GM12878 (cell line): ENCODE results near the gene PODN. TPM values are rescaled to one million over a fixed set of nuclear protein-coding genes. Genes with fewer than 3 reads are reported as not detected.

Experiments used
- ATF2 ChIP-seq: IDR thresholded peaks from 2 replicates; pipeline ENCODE4 v1.6.1; 2012; ENCODE audit warnings: low read length, inconsistent platforms
- BCL11A ChIP-seq: IDR thresholded peaks from 2 replicates; pipeline ENCODE4 v1.6.1; 2011; ENCODE audit warnings: low read depth, low read length
- CHD1 ChIP-seq: IDR thresholded peaks from 2 replicates; pipeline ENCODE4 v1.6.1; 2012; ENCODE audit warnings: low read depth, low read length, improper control_type of control experiment
- CHD2 ChIP-seq: IDR thresholded peaks from 2 replicates; pipeline ENCODE4 v1.6.1; 2011; ENCODE audit warnings: low read depth, low read length, improper control_type of control experiment, borderline replicate concordance
- E2F8 ChIP-seq: fragments of 450-650 bp; IDR thresholded peaks from 2 replicates; pipeline ENCODE4 v1.6.1; 2018; ENCODE audit warnings: mild to moderate bottlenecking, low read depth, moderate library complexity; ENCODE audit not compliant: partially characterized antibody
- ETV6 ChIP-seq, 2 experiments: fragments of 450-650 bp in 1 of 2; IDR thresholded peaks in 1 of 2; conservative IDR thresholded peaks in 1 of 2; 2 replicates each; pipeline ENCODE4 v1.6.1; 2014; ENCODE audit warnings: antibody characterized with exemption in 1 of 2, borderline replicate concordance in 1 of 2, low read depth in 1 of 2, mild to moderate bottlenecking in 1 of 2, moderate library complexity in 1 of 2
- FOS ChIP-seq: IDR thresholded peaks from 3 replicates; pipeline ENCODE4 v1.6.1; 2011; ENCODE audit warnings: borderline replicate concordance; ENCODE audit not compliant: insufficient read length; ENCODE audit errors: extremely low read depth
- IRF3 ChIP-seq: fragments of 450-650 bp; IDR thresholded peaks from 2 replicates; pipeline ENCODE4 v1.6.1; 2014; ENCODE audit warnings: mild to moderate bottlenecking
- MYB ChIP-seq: fragments of 150-350 bp; IDR thresholded peaks from 2 replicates; pipeline ENCODE4 v1.6.1; 2014; ENCODE audit warnings: mild to moderate bottlenecking, low read depth, low read length, borderline replicate concordance
- NRF1 ChIP-seq: conservative IDR thresholded peaks from 2 replicates; pipeline ENCODE4 v1.6.1; 2011; ENCODE audit warnings: mild to moderate bottlenecking, low read depth, low read length, improper control_type of control experiment
- POLR2A ChIP-seq: IDR thresholded peaks from 2 replicates; pipeline ENCODE4 v1.6.1; 2011; ENCODE audit warnings: low read depth, mild to moderate bottlenecking, low read length
- RB1 ChIP-seq: fragments of 450-650 bp; formaldehyde crosslinking; IDR thresholded peaks from 2 replicates; pipeline ENCODE4 v1.6.1; 2017; ENCODE audit warnings: mild to moderate bottlenecking, borderline replicate concordance
- SIN3A ChIP-seq: IDR thresholded peaks from 2 replicates; pipeline ENCODE4 v1.6.1; 2012; ENCODE audit warnings: low read depth, low read length, improper control_type of control experiment
- SMAD1 ChIP-seq: fragments of 450-650 bp; IDR thresholded peaks from 2 replicates; pipeline ENCODE4 v1.6.1; 2018; ENCODE audit warnings: mild to moderate bottlenecking, low read depth; ENCODE audit not compliant: partially characterized antibody
- SUPT20H ChIP-seq: IDR thresholded peaks from 2 replicates; pipeline ENCODE4 v1.6.1; 2011; ENCODE audit warnings: low read depth, mild to moderate bottlenecking, low read length, moderate library complexity, borderline replicate concordance; ENCODE audit not compliant: control insufficient read depth
- TCF7 ChIP-seq: IDR thresholded peaks from 2 replicates; pipeline ENCODE4 v1.6.1; 2014; ENCODE audit warnings: antibody characterized with exemption, borderline replicate concordance
- WRNIP1 ChIP-seq: IDR thresholded peaks from 2 replicates; pipeline ENCODE4 v1.6.1; 2011; ENCODE audit warnings: low read depth, low read length, improper control_type of control experiment, borderline replicate concordance
- ZZZ3 ChIP-seq: IDR thresholded peaks from 2 replicates; pipeline ENCODE4 v1.6.1; 2011; ENCODE audit warnings: low read depth; ENCODE audit not compliant: control insufficient read depth, insufficient read length
- polyA plus RNA-seq, 11 experiments: library from polyadenylated mRNA; depleted of rRNA in 4 of 11; unstranded in 6 of 11; stranded (reverse) in 5 of 11; fragments of >200 nt; fragmentation: Nextera tagmentation in 4 of 11; fragmentation: Illumina TruSeq in 1 of 11; extraction: Ambion mirVana in 4 of 11; extraction: Trizol in 1 of 11; gene quantifications; 1 replicate in 1 of 11; 2 replicates in 10 of 11; pipeline versions ENCODE4 v1.2.1 to v1.2.3, GENCODE V29; 2011 to 2016; ENCODE audit warnings: inconsistent platforms in 2 of 11, missing spikeins in 2 of 11, low read depth in 1 of 11
- total RNA-seq, 4 experiments: library from RNA; depleted of rRNA in 3 of 4; stranded (reverse); fragments of >200 nt in 3 of 4; fragmentation: Illumina TruSeq in 1 of 4; extraction: Trizol in 1 of 4; gene quantifications; 2 replicates each; pipeline versions ENCODE4 v1.2.1 to v1.2.3, GENCODE V29; 2013 to 2021
- TF ChIP-seq, protein P1 (sequence below): IDR thresholded peaks from 2 replicates; pipeline ENCODE4 v1.6.1; 2012; ENCODE audit warnings: improper control_type of control experiment, low read depth, low read length; ENCODE audit not compliant: insufficient replicate concordance

Gene PODN
- total and polyA plus RNA-seq, 10 of the 15 experiments (the other 5 are each of a cell fraction or from before 2014, with no cell fraction given) = 0.10 TPM; not detected in 9

DNA sequence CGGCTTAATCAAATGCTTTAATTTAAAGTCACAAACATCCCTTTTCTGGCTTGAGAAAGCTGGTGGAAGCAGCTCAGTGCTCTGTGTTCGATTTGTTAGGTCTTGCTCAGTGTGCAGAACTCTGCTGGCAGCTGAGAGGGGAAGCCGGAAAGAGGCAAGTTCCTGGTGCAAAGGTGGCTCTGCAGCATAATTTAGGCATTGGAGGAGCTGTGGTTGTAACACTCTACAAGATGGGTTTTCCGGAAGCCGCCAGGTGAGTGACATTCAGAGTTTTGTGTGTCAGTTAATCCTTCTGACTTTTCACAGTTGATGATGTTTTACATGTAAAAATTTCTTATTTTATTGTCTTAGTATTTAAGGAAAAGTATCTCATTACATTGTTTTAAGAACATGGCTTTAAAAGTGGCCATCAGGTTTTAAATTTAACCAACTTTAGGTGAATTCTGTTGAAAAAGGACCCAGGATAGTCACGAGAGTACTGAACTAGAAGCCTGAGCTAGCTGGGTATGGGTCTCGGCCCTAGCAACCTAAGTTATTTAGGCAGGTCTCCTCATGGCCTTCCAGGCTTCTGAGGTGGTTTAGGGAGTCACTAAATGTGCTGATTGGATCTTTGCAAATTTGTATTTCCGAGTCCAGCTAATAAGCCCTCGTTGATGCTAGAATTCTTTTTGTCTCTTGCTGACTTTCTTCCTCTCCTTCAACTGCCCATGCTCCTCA lies 47.1 kb upstream of the PODN start (continued):
- TF ChIP-seq E2F8 (no peak), ATF2 (no peak; the same call in 1 of the 2 replicates), SMAD1 (peak; percentile 7), WRNIP1 (peak; percentile 92; the same call in 1 of the 2 replicates), ETV6 (conservative IDR thresholded peaks at IDR 0.05 in 1 of 2, IDR thresholded peaks at IDR 0.05 in 1 of 2; ENCODE audit: borderline replicate concordance in 1 of 2, low read depth in 1 of 2) (0 out of 4 replicates have a peak, but pooled peaks of 1 of the 2 experiments have one; percentile 49), RB1 (no peak), FOS (no peak), IRF3 (no peak), TCF7 (no peak), CHD1 (no peak), SIN3A (peak; percentile 93), POLR2A (peak; percentile 79), SUPT20H (no peak), NRF1 (no peak), MYB (no peak), BCL11A (no peak), CHD2 (peak; percentile 36; the same call in 1 of the 2 replicates), ZZZ3 (no peak)
- TF ChIP-seq, protein P1, sequence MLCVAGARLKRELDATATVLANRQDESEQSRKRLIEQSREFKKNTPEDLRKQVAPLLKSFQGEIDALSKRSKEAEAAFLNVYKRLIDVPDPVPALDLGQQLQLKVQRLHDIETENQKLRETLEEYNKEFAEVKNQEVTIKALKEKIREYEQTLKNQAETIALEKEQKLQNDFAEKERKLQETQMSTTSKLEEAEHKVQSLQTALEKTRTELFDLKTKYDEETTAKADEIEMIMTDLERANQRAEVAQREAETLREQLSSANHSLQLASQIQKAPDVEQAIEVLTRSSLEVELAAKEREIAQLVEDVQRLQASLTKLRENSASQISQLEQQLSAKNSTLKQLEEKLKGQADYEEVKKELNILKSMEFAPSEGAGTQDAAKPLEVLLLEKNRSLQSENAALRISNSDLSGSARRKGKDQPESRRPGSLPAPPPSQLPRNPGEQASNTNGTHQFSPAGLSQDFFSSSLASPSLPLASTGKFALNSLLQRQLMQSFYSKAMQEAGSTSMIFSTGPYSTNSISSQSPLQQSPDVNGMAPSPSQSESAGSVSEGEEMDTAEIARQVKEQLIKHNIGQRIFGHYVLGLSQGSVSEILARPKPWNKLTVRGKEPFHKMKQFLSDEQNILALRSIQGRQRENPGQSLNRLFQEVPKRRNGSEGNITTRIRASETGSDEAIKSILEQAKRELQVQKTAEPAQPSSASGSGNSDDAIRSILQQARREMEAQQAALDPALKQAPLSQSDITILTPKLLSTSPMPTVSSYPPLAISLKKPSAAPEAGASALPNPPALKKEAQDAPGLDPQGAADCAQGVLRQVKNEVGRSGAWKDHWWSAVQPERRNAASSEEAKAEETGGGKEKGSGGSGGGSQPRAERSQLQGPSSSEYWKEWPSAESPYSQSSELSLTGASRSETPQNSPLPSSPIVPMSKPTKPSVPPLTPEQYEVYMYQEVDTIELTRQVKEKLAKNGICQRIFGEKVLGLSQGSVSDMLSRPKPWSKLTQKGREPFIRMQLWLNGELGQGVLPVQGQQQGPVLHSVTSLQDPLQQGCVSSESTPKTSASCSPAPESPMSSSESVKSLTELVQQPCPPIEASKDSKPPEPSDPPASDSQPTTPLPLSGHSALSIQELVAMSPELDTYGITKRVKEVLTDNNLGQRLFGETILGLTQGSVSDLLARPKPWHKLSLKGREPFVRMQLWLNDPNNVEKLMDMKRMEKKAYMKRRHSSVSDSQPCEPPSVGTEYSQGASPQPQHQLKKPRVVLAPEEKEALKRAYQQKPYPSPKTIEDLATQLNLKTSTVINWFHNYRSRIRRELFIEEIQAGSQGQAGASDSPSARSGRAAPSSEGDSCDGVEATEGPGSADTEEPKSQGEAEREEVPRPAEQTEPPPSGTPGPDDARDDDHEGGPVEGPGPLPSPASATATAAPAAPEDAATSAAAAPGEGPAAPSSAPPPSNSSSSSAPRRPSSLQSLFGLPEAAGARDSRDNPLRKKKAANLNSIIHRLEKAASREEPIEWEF = peak; percentile 97
